Small intestine (tissue), 7 donors: ENCODE measurements around the gene TULP4. TPM values are rescaled to one million over a fixed set of nuclear protein-coding genes. Genes with fewer than 3 reads are reported as not detected.

Source experiments
- DNase-seq, 2 donors: peaks; one replicate each; pipeline versions ENCODE4 v3.0.0 to v3.0.0-alpha.2; 2013
- FAIRE-seq: peaks from 2 replicates; lab custom pipeline; 2012; peaks lifted over from hg19 to GRCh38; lab: Jason Lieb, UNC
- H3K27ac ChIP-seq, 3 donors: one replicate each; pipeline ENCODE4 v1.5.1; 2013; ENCODE audit warnings: low read length in 2 of 3, mild to moderate bottlenecking in 2 of 3, control low read depth in 1 of 3, inconsistent platforms in 1 of 3, low read depth in 1 of 3, moderate library complexity in 1 of 3
- H3K27me3 ChIP-seq, 3 donors: one replicate each; pipeline ENCODE4 v1.6.1; 2013; ENCODE audit warnings: low read length in 3 of 3, inconsistent platforms in 1 of 3; ENCODE audit not compliant: control insufficient read depth in 3 of 3, insufficient read depth in 3 of 3
- H3K36me3 ChIP-seq, 3 donors: one replicate each; pipeline ENCODE4 v1.6.1; 2013; ENCODE audit warnings: low read length in 3 of 3, inconsistent platforms in 1 of 3, low read depth in 1 of 3, mild to moderate bottlenecking in 1 of 3, moderate library complexity in 1 of 3; ENCODE audit not compliant: control insufficient read depth in 3 of 3, insufficient read depth in 2 of 3
- H3K4me1 ChIP-seq, 3 donors: one replicate each; pipeline ENCODE4 v1.6.1; 2013; ENCODE audit warnings: low read length in 2 of 3, inconsistent platforms in 1 of 3, low read depth in 1 of 3, mild to moderate bottlenecking in 1 of 3, moderate library complexity in 1 of 3; ENCODE audit not compliant: control insufficient read depth in 3 of 3, insufficient read depth in 2 of 3
- H3K4me3 ChIP-seq, 3 donors: one replicate each; pipeline ENCODE4 v1.5.1; 2013; ENCODE audit warnings: low read length in 3 of 3, control low read depth in 1 of 3, inconsistent platforms in 1 of 3, low read depth in 1 of 3, mild to moderate bottlenecking in 1 of 3, moderate library complexity in 1 of 3
- H3K9me3 ChIP-seq, 2 donors: one replicate each; pipeline ENCODE4 v1.6.1; 2013; ENCODE audit warnings: low read depth in 1 of 2, low read length in 1 of 2; ENCODE audit not compliant: control insufficient read depth in 2 of 2, insufficient read depth in 1 of 2
- WGBS, 3 donors: extraction: QIAGEN DNeasy Blood & Tissue Kit; methylation state at CpG; one replicate each; pipeline ENCODE4 v1.1.7; 2013; 5-methylcytosine and 5-hydroxymethylcytosine counted together
- polyA plus RNA-seq, 4 donors: library from polyadenylated mRNA; stranded (reverse) in 3 of 4; unstranded in 1 of 4; fragments of 200-250 nt in 3 of 4; fragments of 120-200 nt in 1 of 4; gene quantifications; one replicate each; pipeline versions ENCODE4 v1.2.1 to v1.2.3, GENCODE V29; 2013
- donor health status: healthy with polysubstance abuse.
- donor health status: control.
- donor health status: control.
- donor health status: Bipolar disorder and iron deficiency.
- donor health status: healthy.

The TULP4 gene
- polyA plus RNA-seq, 4 donors = 7.2 to 30.7 (median 10.7) TPM

DNA sequence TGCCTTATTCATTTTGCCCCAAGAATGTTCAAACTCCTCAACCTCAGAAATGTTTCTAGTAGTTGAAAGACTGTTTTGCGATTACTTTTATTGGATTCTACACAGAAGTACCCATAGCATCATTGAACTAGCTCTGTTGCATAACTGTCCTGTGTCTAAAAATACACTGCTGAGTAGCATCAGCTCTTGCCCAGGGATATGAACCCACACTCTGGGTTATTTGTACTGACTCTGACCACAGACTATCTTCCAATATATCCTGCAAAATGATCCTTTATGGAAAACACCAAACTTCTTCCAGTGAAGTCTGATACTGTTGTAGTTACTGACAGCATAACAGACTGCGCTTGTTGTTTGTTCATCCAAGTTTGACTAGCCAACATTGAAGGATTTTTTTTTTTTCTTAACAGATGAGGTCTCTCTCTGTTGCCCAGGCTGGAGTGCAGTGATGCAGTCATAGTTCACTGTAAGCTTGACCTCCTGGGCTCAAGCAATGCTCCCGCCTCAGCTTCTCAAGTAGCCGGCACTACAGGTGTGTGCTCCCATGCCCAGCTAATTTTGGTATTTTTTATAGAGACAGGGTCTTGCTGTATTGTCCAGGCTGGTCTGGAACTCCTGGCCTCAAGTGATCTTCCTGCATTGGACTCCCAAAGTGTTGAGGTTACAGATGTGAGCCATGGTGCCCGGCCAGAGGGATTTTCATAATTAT is 49.9 kb downstream of the TULP4 start:
- Histone ChIP-seq H3K9me3 (peaks cover 0 to 7% of the 10 kb centered on the region in 2 donors), H3K4me3 (no peak overlapping the region), H3K27me3 (no peaks in the 10 kb centered on the region), H3K36me3 (peaks cover 0 to 5% (median 0%) of the 10 kb centered on the region in 3 donors), H3K4me1 (peaks cover 3 to 12% (median 9%) of the 10 kb centered on the region in 3 donors), H3K27ac (no peak overlapping the region)
- 89 to 94% (median 94%) methylated on average over 5 of the region's 5 CpGs for WGBS, 3 donors
- FAIRE-seq (no peak), DNase-seq (no peak)

DNA sequence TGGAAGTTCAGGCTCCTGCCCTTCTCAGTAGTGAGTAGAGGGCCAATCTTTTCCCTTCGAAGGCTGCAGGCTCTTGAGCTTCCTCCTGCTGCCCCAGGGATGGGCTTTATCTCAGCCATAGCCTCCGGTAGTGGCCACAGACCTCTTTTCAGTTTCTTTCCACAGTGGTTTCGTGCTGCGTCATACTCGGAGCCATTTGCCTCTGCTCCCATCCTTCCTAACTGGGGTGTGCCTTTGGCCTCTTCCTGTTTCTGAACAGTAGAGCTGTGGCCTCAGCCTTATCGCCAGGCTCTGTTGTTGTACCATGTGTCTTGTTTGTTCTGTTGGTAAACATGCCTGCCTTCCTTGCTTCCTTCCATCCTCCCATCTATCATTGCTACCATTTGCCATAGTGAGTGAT is 54.1 kb downstream of the TULP4 start:
- Histone ChIP-seq H3K9me3 (peaks cover 0 to 7% of the 10 kb centered on the region in 2 donors), H3K36me3 (peaks cover 0 to 10% (median 0%) of the 10 kb centered on the region in 3 donors), H3K4me3 (no peak overlapping the region), H3K4me1 (no peaks in the 10 kb centered on the region), H3K27ac (no peak overlapping the region), H3K27me3 (no peaks in the 10 kb centered on the region)
- DNase-seq = no peak
- no peak for FAIRE-seq
- 83 to 92% (median 88%) methylated on average over 6 of the region's 6 CpGs for WGBS, 3 donors

DNA sequence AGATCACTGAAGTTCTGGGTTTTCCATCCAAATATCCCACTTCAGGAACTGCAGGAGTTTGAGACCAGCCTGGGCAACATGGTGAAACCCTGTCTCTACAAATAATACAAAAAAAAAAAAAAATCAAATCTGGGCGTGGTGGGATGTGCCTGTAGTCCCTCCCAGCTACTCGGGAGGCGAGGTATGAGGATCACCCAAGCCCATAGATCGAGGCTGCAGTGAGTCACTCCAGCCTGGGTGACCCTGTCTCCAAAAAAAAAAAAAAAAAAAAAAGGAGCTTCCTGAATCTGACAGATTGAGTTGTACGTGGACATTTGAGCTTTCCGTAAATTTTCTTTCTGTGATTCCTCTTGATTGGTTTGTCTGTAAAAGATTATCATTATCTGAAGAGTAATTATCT is 55.6 kb downstream of the TULP4 start:
- no peak for FAIRE-seq
- H3K27ac ChIP-seq = no peak overlapping the region

DNA sequence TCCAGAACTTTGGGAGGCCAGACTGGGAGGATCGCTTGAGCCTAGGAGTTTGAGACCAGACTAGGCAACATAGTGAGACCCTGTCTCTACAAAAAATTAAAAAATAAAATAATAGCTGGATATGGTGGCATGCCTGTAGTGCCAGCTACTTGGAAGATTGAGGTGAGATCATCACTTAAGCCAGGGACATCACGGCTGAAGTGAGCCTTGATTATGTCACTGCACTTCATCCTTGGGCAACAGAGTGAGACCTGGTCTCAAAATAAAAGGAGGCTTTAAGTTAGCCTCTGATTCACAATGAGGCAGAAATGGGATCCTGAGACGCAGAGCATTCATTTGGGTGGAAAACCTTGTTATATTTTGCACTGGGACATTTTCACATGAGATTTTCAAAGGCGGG is 57.0 kb downstream of the TULP4 start:
- DNase-seq = no peak
- H3K4me1 ChIP-seq = no peaks in the 10 kb centered on the region
- H3K4me3 ChIP-seq = no peak overlapping the region
- H3K36me3 ChIP-seq = peaks cover 0 to 16% (median 0%) of the 10 kb centered on the region in 3 donors
- no peak overlapping the region for H3K27ac ChIP-seq
- no peaks in the 10 kb centered on the region for H3K27me3 ChIP-seq
- no peak for FAIRE-seq
- peaks cover 0 to 4% of the 10 kb centered on the region in 2 donors for H3K9me3 ChIP-seq
- 93 to 97% (median 95%) methylated on average over 4 of the region's 4 CpGs for WGBS, 3 donors

More for the DNA sequence above, 55.6 kb downstream of the TULP4 start:
- Histone ChIP-seq H3K27me3 (no peaks in the 10 kb centered on the region), H3K36me3 (peaks cover 0 to 10% (median 0%) of the 10 kb centered on the region in 3 donors), H3K9me3 (peaks cover 0 to 7% of the 10 kb centered on the region in 2 donors), H3K4me1 (no peaks in the 10 kb centered on the region), H3K4me3 (no peak overlapping the region)
- WGBS, 3 donors = 86 to 93% (median 88%) methylated on average over 6 of the region's 6 CpGs
- no peak for DNase-seq

DNA sequence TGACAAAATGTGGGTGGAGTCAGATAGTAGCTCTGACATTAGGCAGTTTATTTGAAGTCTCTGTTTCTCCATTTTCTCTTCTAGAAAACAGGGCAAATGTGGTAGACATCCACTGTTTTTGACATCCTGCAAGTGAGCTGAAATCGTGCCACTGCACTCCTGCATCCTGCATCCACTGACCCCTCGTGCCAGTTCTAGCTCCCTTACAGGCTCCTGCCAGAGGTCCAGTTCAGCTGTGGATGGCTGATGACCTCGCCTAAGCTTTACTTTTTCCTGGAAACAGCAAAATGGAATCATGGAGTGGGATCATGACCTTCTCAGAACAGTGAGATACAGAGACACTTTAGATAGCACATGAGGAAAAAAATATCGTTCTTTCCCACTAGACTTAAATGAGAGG is 58.5 kb downstream of the TULP4 start:
- no peaks in the 10 kb centered on the region for H3K27me3 ChIP-seq
- FAIRE-seq (no peak), DNase-seq (no peak)
- peaks cover 0 to 17% (median 0%) of the 10 kb centered on the region in 3 donors for H3K36me3 ChIP-seq
- H3K4me1 ChIP-seq = no peaks in the 10 kb centered on the region
- H3K4me3 ChIP-seq = no peak overlapping the region
- H3K9me3 ChIP-seq = no peaks in the 10 kb centered on the region
- WGBS, 3 donors = 76 to 92% (median 81%) methylated on average over 4 of the region's 4 CpGs
- H3K27ac ChIP-seq = no peak overlapping the region

DNA sequence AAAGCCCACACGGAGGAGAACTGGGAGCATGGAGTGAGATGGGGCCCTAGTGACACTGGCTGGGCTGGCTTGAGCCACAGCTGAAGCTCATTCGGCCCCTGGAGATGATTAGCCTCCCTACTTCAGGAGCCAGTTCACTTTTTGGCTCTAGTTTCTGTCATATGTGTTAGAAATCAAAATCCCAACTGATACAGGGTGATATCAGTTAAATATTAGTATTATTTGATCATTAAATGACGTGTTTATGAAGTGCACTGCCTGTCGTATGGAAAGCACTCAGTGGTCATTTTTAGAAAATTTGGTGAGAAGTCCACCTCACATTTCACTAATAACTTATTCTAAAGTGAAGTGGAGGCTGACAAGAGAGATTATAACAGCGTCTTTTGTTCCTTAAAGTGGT is 59.0 kb downstream of the TULP4 start:
- Histone ChIP-seq H3K4me1 (no peaks in the 10 kb centered on the region), H3K9me3 (no peaks in the 10 kb centered on the region), H3K4me3 (no peak overlapping the region), H3K36me3 (peaks cover 0 to 16% (median 0%) of the 10 kb centered on the region in 3 donors), H3K27ac (no peak overlapping the region), H3K27me3 (no peaks in the 10 kb centered on the region)
- WGBS, 3 donors = 85 to 90% (median 87%) methylated on average over 5 of the region's 5 CpGs
- no peak for FAIRE-seq
- DNase-seq = no peak

DNA sequence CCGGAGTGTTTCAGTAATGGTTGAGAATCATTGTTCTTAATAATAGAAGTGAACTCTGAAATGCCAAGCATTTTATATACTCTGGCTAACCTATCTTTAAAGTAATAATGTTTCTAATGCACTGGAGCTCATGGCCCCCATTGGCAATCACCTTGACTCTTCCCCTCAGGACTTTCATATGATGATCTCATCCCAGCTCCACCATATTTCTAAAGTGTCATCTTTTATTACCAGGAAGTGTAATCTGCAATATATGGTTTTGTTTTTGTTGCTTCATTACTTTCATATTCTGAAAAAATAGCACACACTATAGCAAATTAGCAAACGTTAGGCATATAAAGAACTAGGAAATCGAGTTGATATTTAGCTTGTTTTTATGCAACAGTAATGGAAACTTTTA is 60.3 kb downstream of the TULP4 start:
- peak; percentile 19 to 25 for DNase-seq
- H3K4me3 ChIP-seq = no peak overlapping the region
- whole genome bisulfite sequencing, 3 donors = 56 to 72% (median 63%) methylated on average over 3 of the region's 3 CpGs
- H3K9me3 ChIP-seq = no peaks in the 10 kb centered on the region
- no peak for FAIRE-seq
- H3K36me3 ChIP-seq = peaks cover 0 to 18% (median 0%) of the 10 kb centered on the region in 3 donors
- peak overlapping the region in 1 of 3 donors; percentile 21 for H3K27ac ChIP-seq
- H3K4me1 ChIP-seq = no peaks in the 10 kb centered on the region
- H3K27me3 ChIP-seq = no peaks in the 10 kb centered on the region

DNA sequence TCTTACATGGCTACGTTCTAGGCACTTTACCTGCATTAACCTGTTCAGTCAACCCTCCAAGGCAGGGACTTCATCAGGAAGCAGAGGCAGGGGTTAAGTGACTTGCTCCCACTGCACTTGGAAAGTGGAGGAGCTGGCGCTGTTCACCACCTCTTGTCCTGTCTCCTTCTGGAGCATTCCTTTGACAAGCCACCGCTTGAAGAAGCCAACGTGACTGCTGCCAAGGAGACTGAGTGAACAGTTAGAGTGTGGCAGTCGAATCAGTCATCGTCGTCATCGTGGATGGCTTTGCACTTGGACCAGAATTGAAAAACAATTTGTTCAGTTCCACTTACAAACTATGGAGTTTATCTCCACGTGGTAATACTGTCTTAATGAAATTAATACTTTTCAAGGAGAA is 60.9 kb downstream of the TULP4 start:
- no peaks in the 10 kb centered on the region for H3K4me1 ChIP-seq
- DNase-seq (no peak), FAIRE-seq (no peak)
- WGBS, 3 donors = 84 to 91% (median 87%) methylated on average over 9 of the region's 9 CpGs
- H3K4me3 ChIP-seq = no peak overlapping the region
- H3K27ac ChIP-seq = no peak overlapping the region
- peaks cover 0 to 23% (median 0%) of the 10 kb centered on the region in 3 donors for H3K36me3 ChIP-seq
- H3K9me3 ChIP-seq = no peaks in the 10 kb centered on the region
- H3K27me3 ChIP-seq = no peaks in the 10 kb centered on the region
